ENCODE measurements around the gene TNFRSF25.

Gene TNFRSF25

DNA sequence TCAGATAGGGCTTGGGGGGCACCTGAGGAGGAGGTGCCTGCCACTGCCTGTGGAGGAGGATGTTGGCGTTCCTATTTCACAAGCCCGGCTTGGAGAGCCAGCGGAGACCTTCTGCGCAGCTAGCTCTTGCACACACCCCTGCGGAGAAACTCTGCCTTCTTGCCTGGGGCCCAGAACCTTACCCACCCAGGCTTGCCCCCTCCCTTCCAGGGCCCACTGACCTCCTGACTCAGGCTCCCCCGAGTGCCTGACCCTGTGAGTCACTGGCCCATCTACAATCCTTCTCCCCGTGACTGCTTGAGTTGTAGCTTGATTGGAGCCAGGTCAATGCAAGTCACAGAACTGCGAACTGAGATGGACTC is 49.7 kb downstream of the TNFRSF25 start:
- no peak for DNase-seq (ENCODE audit: low read depth)

DNA sequence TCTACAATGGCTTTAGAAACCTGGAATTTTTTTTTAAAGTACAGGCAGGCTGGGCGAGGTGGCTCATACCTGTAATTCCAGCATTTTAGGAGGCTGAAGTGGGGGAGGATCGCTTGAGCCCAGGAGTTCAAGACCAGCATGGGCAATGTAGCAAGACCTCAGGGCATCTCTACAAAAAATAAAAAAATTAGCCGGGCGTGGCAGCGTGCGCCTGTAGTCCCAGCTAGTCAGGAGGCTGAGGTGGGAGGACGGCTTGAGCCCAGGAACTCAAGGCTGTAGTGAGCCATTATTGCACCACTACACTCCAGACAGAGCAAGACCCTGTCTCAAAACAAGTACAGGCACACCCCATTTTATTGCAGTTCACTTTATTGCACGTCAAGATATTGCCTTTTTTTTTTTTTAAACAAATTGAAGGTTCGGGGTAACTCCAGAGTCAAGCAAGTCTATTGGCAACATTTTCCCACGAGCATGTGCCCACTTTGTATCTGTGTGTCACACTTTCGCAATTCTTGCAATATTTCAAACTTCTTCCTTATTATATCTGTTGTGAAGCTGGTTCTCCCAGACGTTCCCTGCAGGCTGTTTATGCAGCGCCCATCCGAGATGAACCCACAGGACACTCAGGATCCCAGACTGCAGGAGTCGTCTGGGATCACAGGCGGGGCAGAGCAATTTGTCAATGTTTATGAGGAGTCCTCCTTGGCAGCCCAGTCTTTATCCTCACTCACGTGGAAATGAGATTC is 50.9 kb downstream of the TNFRSF25 start:
- no peak for DNase-seq (ENCODE audit: low read depth)

DNA sequence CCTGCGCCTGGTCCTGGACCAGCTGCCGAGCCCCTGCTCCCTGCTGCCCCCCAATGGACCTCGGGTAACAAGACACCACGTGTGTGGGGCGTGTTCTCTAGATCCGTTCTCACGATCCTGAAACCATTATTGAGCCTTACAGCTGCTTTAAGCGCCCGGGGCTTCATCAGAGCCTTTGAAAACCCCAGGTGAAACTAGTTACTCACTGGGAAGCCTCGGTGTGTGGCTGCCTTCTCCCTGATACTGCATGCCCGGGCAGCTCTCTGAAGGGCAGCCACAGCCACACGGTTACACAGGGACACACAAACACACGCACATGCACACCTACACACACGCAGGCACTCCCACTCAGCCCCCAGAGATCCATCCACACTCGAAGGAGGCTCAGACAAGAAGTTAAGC is 51.5 kb downstream of the TNFRSF25 start:
- no peak for DNase-seq (ENCODE audit: low read depth)

DNA sequence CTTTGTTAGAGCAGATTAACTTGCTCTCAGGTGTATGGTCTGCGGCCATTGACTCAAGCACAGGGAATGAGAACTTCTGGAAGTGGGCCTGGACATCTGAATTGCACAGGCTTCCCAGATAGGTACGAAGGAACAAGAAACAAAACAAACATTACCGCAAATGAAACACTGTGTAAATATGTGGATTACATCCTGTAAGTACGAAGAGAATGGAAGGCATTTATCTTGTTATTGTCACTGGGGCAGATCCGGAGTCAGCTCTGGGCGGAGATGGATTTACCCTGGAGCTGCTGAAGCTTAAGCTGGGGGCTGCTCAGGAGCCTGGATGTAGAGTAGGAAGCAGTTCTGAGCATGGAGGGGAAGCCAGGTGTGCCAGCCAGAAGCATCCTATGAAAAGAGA is 53.1 kb downstream of the TNFRSF25 start:
- no peak for DNase-seq (ENCODE audit: low read depth)
